ENCODE measurements around the gene MARCO. TPM values are rescaled to one million over a fixed set of nuclear protein-coding genes. Genes with fewer than 3 reads are reported as not detected.

The MARCO gene
- total and polyA plus RNA-seq, 5 donors = 5.9 to 96.6 (median 37.3) TPM

DNA sequence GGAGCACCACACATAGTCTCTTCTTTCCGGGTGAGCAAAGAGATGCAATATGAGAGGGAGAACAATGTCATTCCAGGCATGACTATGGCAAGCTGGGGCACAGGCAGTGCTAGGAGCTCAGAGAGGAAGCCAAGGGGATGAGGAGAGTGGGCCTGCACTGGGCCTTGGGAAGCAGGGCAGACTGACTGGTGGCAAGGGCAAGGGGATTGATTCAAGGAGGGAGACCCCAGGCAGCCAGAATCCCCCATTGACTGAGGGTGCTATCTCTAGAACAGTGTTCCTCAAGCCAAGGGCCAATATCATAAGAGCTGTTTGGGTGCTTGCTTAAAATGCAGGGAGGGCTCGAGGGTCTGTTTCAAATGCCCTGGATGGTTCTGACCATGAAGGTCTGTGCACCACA, 36.1 kb downstream of the MARCO start:
- Histone ChIP-seq H3K27ac (ENCODE audit: low read length) (no peak overlapping the region), H3K4me3 (ENCODE audit: low read length) (no peak overlapping the region), H3K4me1 (ENCODE audit: control insufficient read depth, insufficient read depth, low read length) (no peaks in the 10 kb centered on the region), H3K27me3 (ENCODE audit: control insufficient read depth, insufficient read depth) (no peaks in the 10 kb centered on the region), H3K9me3 (ENCODE audit: control insufficient read depth, low read length) (no peaks in the 10 kb centered on the region)
- DNase-seq = no peak
- no peak for ATAC-seq
- WGBS = 73% methylated on average over 2 of the region's 2 CpGs
- intact Hi-C loops (cut with DNase I) = no loop called here

DNA sequence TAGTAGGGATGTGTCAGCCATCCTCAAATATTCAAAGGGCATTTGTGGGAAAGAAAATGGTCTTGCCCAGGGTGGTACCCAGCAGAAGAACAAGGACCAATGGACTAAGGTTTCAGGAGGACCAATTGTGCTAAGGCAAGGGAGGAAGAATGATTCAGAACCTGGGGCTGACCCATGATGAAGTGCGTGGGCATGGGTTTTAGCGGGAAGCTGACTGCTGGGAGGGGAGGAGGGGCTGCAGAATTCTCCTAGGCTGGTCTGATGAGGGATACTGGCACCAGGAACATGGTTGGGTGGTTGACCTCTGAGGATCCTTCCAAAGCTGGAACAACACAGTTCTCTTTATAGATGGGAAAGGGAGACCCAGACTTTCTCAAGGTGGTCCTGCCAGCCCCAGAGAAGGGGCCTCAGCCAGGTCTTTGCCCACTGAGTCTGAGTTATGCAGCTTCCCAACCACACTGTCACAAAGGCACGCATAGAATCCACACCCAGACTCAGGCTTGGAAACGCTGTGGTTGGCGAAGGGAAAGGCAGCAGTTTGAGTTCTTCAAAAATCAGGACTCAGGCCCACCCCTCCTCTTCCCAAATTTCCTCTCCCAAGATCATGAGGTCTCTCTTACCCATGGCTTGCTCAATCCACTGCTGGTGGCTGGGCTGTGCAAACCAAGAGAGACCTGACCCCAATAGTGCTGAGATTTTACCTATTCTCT, 37.3 kb downstream of the MARCO start:
- no peak for DNase-seq
- no peak for ATAC-seq
- Histone ChIP-seq H3K4me3 (ENCODE audit: low read length) (no peak overlapping the region), H3K27me3 (ENCODE audit: control insufficient read depth, insufficient read depth) (no peaks in the 10 kb centered on the region), H3K9me3 (ENCODE audit: control insufficient read depth, low read length) (no peaks in the 10 kb centered on the region), H3K4me1 (ENCODE audit: control insufficient read depth, insufficient read depth, low read length) (no peaks in the 10 kb centered on the region), H3K27ac (ENCODE audit: low read length) (no peak overlapping the region)
- intact Hi-C loops (cut with DNase I) = no loop called here
- 72% methylated on average over 5 of the region's 5 CpGs for whole genome bisulfite sequencing

DNA sequence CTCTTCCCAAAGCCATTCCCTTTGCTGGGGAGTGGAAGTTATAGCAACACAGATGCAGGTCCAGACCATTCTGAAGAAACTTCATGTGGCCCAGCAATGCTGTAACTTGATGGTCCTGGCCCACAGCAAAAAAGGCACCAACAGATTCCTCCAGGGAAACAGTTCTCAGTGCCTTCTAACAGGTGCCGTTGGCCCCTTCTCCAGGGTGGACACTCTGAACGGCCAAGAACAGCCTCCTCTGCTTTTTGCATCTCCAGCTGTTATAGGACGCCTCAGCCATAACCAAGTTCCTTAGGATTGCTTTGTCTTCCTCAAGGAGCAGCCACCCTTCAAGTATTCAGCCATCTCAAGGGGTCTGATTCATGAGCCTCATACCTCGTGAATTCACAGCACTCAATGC, 38.0 kb downstream of the MARCO start:
- Histone ChIP-seq H3K9me3 (ENCODE audit: control insufficient read depth, low read length) (no peaks in the 10 kb centered on the region), H3K4me1 (ENCODE audit: control insufficient read depth, insufficient read depth, low read length) (no peaks in the 10 kb centered on the region), H3K27me3 (ENCODE audit: control insufficient read depth, insufficient read depth) (no peaks in the 10 kb centered on the region), H3K27ac (ENCODE audit: low read length) (no peak overlapping the region), H3K4me3 (ENCODE audit: low read length) (no peak overlapping the region)
- DNase-seq = no peak
- WGBS = 55% methylated on average over 4 of the region's 4 CpGs
- no peak for ATAC-seq
- intact Hi-C loops (cut with DNase I) = no loop called here

DNA sequence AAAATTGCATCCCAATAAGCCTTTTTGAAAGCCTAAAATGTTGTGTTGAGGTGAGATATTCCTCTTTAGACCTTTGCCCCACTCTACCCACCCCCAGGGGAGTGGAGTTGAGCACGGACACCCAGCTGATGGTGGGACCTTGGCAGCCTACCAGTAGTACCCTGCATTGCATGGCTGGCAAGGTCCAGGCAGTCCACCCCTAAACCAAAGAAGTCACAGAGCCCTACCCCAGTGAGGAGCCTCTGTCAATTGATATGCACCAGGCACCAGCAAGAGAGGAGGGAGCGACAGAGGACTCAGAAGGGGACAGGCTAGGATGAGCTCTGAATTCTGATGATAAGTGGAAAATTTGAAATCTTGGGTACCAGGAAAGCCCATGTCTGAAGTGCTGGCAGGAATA, 38.6 kb downstream of the MARCO start:
- intact Hi-C loops (cut with DNase I) = no loop called here
- DNase-seq (no peak), ATAC-seq (no peak)
- Histone ChIP-seq H3K27ac (ENCODE audit: low read length) (no peak overlapping the region), H3K27me3 (ENCODE audit: control insufficient read depth, insufficient read depth) (no peaks in the 10 kb centered on the region), H3K9me3 (ENCODE audit: control insufficient read depth, low read length) (no peaks in the 10 kb centered on the region), H3K4me3 (ENCODE audit: low read length) (no peak overlapping the region), H3K4me1 (ENCODE audit: control insufficient read depth, insufficient read depth, low read length) (no peaks in the 10 kb centered on the region)
- 68% methylated on average over 2 of the region's 2 CpGs for WGBS

DNA sequence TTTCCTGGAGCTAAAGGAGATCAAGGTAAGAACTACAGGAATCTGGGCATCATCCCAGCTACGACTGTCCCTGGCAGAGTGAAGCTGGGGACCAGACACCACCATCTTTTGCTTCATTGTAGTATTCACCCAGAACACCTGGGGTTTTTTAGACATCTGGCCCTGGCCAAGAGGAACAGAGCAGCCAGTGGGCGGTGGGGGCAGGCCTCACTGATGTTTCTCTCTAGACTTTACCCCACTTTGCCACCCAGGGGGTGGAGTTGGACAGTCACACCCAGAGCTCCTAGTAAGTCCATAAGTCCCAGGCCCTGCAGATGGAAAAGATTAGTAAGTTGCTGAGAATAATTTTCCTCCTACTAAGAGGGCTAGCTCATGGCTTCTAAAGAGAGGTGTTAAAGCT, 39.6 kb downstream of the MARCO start:
- ATAC-seq (no peak), DNase-seq (no peak)
- Histone ChIP-seq H3K4me3 (ENCODE audit: low read length) (no peak overlapping the region), H3K9me3 (ENCODE audit: control insufficient read depth, low read length) (no peaks in the 10 kb centered on the region), H3K27ac (ENCODE audit: low read length) (no peak overlapping the region), H3K27me3 (ENCODE audit: control insufficient read depth, insufficient read depth) (no peaks in the 10 kb centered on the region), H3K4me1 (ENCODE audit: control insufficient read depth, insufficient read depth, low read length) (no peaks in the 10 kb centered on the region)
- WGBS = 78% methylated on average over 2 of the region's 2 CpGs
- intact Hi-C loops (cut with DNase I) = no loop called here

DNA sequence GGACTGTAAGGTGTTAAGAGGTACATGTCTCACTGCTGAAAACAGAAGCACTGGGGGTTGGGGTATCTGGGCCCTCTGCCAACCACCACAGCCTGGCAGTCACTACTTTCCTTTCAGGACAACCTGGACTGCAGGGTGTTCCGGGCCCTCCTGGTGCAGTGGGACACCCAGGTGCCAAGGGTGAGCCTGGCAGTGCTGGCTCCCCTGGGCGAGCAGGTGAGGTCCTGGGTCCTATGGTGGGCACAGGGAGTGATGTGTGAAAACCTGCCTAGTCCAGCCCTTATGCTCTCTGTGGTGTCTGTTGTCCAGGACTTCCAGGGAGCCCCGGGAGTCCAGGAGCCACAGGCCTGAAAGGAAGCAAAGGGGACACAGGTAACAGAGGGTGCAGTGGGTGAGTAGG, 40.0 kb downstream of the MARCO start:
- Histone ChIP-seq H3K27ac (ENCODE audit: low read length) (no peak overlapping the region), H3K9me3 (ENCODE audit: control insufficient read depth, low read length) (no peaks in the 10 kb centered on the region), H3K4me3 (ENCODE audit: low read length) (no peak overlapping the region), H3K27me3 (ENCODE audit: control insufficient read depth, insufficient read depth) (no peaks in the 10 kb centered on the region), H3K4me1 (ENCODE audit: control insufficient read depth, insufficient read depth, low read length) (no peaks in the 10 kb centered on the region)
- DNase-seq = no peak
- intact Hi-C loops (cut with DNase I) = no loop called here
- ATAC-seq = no peak
- 71% methylated on average over 3 of the region's 3 CpGs for WGBS

DNA sequence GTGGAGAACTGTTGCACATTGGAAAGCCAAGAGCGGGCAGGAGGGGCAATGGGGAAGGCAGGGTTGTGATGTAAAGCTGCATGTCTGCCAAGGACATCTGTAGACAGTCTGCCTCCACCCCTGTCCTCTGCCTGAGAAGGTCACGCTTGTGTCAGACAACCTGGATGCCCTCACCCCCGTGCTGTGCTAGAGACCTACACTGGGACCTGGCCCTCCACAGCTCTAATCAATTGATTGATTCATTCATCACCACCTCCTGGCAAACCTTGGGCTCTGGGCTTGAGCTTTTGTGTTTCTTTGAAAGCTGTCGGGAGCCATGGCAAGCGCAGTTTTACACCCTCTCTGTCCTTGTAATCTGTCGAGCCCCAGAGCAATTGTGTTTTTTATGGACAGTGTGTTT, 41.1 kb downstream of the MARCO start:
- intact Hi-C loops (cut with DNase I) = no loop called here
- Histone ChIP-seq H3K27ac (ENCODE audit: low read length) (no peak overlapping the region), H3K4me3 (ENCODE audit: low read length) (no peak overlapping the region), H3K27me3 (ENCODE audit: control insufficient read depth, insufficient read depth) (no peaks in the 10 kb centered on the region), H3K9me3 (ENCODE audit: control insufficient read depth, low read length) (no peaks in the 10 kb centered on the region), H3K4me1 (ENCODE audit: control insufficient read depth, insufficient read depth, low read length) (no peaks in the 10 kb centered on the region)
- WGBS = 62% methylated on average over 6 of the region's 6 CpGs
- DNase-seq (no peak), ATAC-seq (no peak)

DNA sequence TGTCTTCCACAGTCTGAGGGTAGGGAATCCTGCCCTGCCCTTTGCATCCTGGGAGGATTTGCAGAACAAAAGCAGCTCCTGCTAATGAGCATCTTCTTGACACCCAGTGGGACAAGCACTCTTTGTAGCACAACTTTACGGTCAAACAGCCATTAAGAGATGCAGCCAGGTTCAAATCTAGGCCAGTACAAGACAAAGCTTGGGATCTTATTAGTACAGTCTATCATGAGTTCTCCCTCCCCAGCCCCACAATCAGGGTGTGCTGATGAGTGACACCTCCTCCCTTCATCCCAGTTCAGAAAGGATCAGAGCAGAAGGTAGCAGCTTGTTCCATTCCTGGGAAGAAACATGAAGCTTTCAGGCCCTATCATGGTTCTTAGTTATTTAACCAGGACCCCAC, 41.9 kb downstream of the MARCO start:
- no peak overlapping the region for H3K27ac ChIP-seq (ENCODE audit: low read length)
- ATAC-seq (no peak), DNase-seq (no peak)
- no peak overlapping the region for H3K4me3 ChIP-seq (ENCODE audit: low read length)
- WGBS = 89% methylated on average over 1 of the region's 1 CpG
- H3K27me3 ChIP-seq (ENCODE audit: control insufficient read depth, insufficient read depth) = no peaks in the 10 kb centered on the region
- H3K4me1 ChIP-seq (ENCODE audit: control insufficient read depth, insufficient read depth, low read length) = no peaks in the 10 kb centered on the region
- H3K9me3 ChIP-seq (ENCODE audit: control insufficient read depth, low read length) = no peaks in the 10 kb centered on the region
- intact Hi-C loops (cut with DNase I) = no loop called here

DNA sequence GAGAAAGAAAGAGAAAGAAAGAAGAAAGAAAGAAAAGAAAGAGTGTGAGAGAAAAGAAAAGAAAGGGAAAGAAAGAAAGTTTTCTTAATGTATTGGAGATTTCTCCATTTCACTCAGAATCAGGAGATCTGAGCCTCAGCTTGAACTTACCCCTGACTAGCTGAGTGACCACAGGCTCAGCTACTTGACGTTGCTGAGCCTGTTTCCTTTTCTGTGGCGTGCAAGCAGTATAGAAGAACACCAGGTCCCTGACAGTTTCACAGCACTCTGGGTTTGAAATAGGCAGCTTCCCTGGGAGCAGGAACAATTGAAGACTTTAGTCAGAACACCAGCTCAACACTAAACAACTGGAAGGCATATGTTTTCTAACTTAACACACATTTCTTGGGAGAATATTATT, 44.7 kb downstream of the MARCO start:
- Histone ChIP-seq H3K4me3 (ENCODE audit: low read length) (no peak overlapping the region), H3K9me3 (ENCODE audit: control insufficient read depth, low read length) (no peaks in the 10 kb centered on the region), H3K27ac (ENCODE audit: low read length) (no peak overlapping the region), H3K27me3 (ENCODE audit: control insufficient read depth, insufficient read depth) (no peaks in the 10 kb centered on the region), H3K4me1 (ENCODE audit: control insufficient read depth, insufficient read depth, low read length) (no peaks in the 10 kb centered on the region)
- ATAC-seq (no peak), DNase-seq (no peak)
- intact Hi-C loops (cut with DNase I) = no loop called here
- WGBS = 25% methylated on average over 2 of the region's 2 CpGs

DNA sequence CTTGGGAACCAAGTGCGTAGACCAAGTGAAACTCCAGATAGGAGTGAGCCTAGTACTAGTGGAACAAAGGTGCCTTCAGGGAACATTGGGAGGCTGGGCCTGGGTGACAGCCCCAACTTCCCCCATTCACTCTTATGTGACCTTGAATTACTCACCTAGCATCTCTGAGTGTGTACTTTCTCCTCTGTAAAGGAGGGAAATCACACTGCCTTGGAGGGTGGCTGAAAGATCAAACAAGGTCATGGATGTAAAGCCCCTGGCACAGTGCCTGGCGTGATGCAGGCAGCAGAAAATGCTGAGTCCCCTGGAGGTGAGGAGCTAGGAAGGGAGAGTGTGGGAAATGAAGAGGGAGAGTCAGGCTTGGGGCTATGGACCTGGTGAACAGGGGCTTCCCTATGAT, 45.9 kb downstream of the MARCO start:
- DNase-seq = no peak
- H3K27me3 ChIP-seq (ENCODE audit: control insufficient read depth, insufficient read depth) = no peaks in the 10 kb centered on the region
- intact Hi-C loops (cut with DNase I) = no loop called here

DNA sequence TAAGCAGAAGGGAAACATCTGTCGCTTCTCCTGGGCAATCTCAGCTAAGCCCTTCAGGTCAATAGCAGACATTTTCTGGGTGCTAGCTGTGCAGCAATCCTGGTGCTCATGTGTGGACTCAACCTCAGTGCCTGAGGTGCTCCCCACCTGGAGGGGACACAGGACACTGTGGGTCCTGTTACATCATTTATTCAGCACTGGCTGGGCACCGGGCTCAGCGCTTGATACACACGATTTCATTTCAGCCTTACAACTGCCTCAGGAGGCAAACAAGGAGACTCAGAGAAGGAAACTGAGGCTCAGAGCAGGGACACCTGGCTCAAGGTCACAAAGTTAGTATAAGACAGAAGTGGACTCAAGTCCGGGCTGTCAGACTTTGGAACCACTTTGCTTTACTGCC, 46.7 kb downstream of the MARCO start:
- DNase-seq (no peak), ATAC-seq (no peak)
- no peaks in the 10 kb centered on the region for H3K9me3 ChIP-seq (ENCODE audit: control insufficient read depth, low read length)
- H3K4me3 ChIP-seq (ENCODE audit: low read length) = no peak overlapping the region
- no peaks in the 10 kb centered on the region for H3K4me1 ChIP-seq (ENCODE audit: control insufficient read depth, insufficient read depth, low read length)
- intact Hi-C loops (cut with DNase I) = no loop called here
- H3K27me3 ChIP-seq (ENCODE audit: control insufficient read depth, insufficient read depth) = no peaks in the 10 kb centered on the region
- no peak overlapping the region for H3K27ac ChIP-seq (ENCODE audit: low read length)
- WGBS = 90% methylated on average over 5 of the region's 5 CpGs

More for the DNA sequence above, 45.9 kb downstream of the MARCO start:
- Histone ChIP-seq H3K9me3 (ENCODE audit: control insufficient read depth, low read length) (no peaks in the 10 kb centered on the region), H3K4me3 (ENCODE audit: low read length) (no peak overlapping the region), H3K4me1 (ENCODE audit: control insufficient read depth, insufficient read depth, low read length) (no peaks in the 10 kb centered on the region), H3K27ac (ENCODE audit: low read length) (no peak overlapping the region)
- ATAC-seq = no peak
- 77% methylated on average over 2 of the region's 2 CpGs for WGBS

DNA sequence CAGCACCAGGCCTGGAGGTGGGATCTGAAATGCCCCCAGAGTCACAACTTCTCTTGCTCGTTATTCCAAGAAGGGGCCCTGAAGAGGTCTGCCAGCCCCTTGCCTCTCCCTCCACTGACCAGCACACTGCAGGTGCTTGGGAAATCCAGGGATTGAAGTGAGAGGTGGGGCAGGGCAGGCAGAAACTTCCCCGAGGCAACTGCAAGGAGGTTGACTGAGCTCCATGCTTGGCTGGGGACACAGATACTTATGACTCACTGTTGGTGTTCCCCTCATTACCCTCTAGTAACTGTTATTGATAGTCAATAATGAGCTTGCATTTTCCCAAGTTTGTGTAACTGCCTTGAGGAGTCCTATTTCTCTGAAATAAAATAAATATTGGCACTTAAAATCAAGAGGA, 47.5 kb downstream of the MARCO start:
- ATAC-seq = no peak
- no peaks in the 10 kb centered on the region for H3K27me3 ChIP-seq (ENCODE audit: control insufficient read depth, insufficient read depth)
- no peak overlapping the region for H3K4me3 ChIP-seq (ENCODE audit: low read length)
- WGBS = 49% methylated on average over 2 of the region's 2 CpGs
- intact Hi-C loops (cut with DNase I) = no loop called here
- H3K4me1 ChIP-seq (ENCODE audit: control insufficient read depth, insufficient read depth, low read length) = no peaks in the 10 kb centered on the region
- H3K27ac ChIP-seq (ENCODE audit: low read length) = no peak overlapping the region
- H3K9me3 ChIP-seq (ENCODE audit: control insufficient read depth, low read length) = no peaks in the 10 kb centered on the region
- no peak for DNase-seq

Measured in right cardiac atrium (tissue), 5 donors.